SK-N-SH (cell line): ENCODE data around the gene LRRC49. TPM values are rescaled to one million over a fixed set of nuclear protein-coding genes. Genes with fewer than 3 reads are reported as not detected.
A peak's percentile ranks its signal among the peaks of the same experiment; 100 is the strongest.

ENCODE experiments used
- CHD2 ChIP-seq: fragments of 150-350 bp; IDR thresholded peaks from 2 replicates; pipeline ENCODE4 v1.6.1; 2018; ENCODE audit warnings: low read length; ENCODE audit not compliant: partially characterized antibody
- ELF1 ChIP-seq: IDR thresholded peaks from 2 replicates; pipeline ENCODE4 v1.4.0; 2012
- EZH2phosphoT487 ChIP-seq: fragments of 200-600 bp; sonication (generic); IDR thresholded peaks from 2 replicates; pipeline ENCODE4 v1.6.1; 2017; ENCODE audit warnings: low read depth, mixed run types, mild to moderate bottlenecking, antibody characterized with exemption, moderate library complexity, borderline replicate concordance
- FOSL2 ChIP-seq: IDR thresholded peaks from 2 replicates; pipeline ENCODE4 v1.4.0; 2012; ENCODE audit warnings: low read depth, mild to moderate bottlenecking, moderate library complexity, borderline replicate concordance
- FOXM1 ChIP-seq: IDR thresholded peaks from 2 replicates; pipeline ENCODE4 v1.4.0; 2012; ENCODE audit warnings: low read depth, mild to moderate bottlenecking
- GABPA ChIP-seq: IDR thresholded peaks from 2 replicates; pipeline ENCODE4 v1.4.0; 2012; ENCODE audit warnings: low read depth, mild to moderate bottlenecking
- GATA2 ChIP-seq: sonication (generic); formaldehyde crosslinking; IDR thresholded peaks from 2 replicates; pipeline ENCODE4 v1.5.0; 2020; ENCODE audit warnings: mild to moderate bottlenecking, missing genetic modification reagents
- MAX ChIP-seq: IDR thresholded peaks from 2 replicates; pipeline ENCODE4 v1.4.0; 2012; ENCODE audit warnings: low read depth
- NFIC ChIP-seq: IDR thresholded peaks from 2 replicates; pipeline ENCODE4 v1.4.0; 2012; ENCODE audit warnings: borderline replicate concordance
- NRF1 ChIP-seq: IDR thresholded peaks from 2 replicates; pipeline ENCODE4 v1.6.1; 2012; ENCODE audit warnings: low read depth, mild to moderate bottlenecking, low read length
- POLR2AphosphoS5 ChIP-seq: IDR thresholded peaks from 2 replicates; pipeline ENCODE4 v1.6.1; 2012; ENCODE audit warnings: low read depth, low read length
- RAD21 ChIP-seq: IDR thresholded peaks from 2 replicates; pipeline ENCODE4 v1.6.1; 2012; ENCODE audit warnings: mild to moderate bottlenecking, low read length
- RFX5 ChIP-seq: IDR thresholded peaks from 2 replicates; pipeline ENCODE4 v1.6.1; 2012; ENCODE audit warnings: mild to moderate bottlenecking, improper control_type of control experiment, low read length
- SMC3 ChIP-seq: IDR thresholded peaks from 2 replicates; pipeline ENCODE4 v1.6.1; 2012; ENCODE audit warnings: low read depth, low read length, improper control_type of control experiment
- TAF1 ChIP-seq: IDR thresholded peaks from 2 replicates; pipeline ENCODE4 v1.6.1; 2012; ENCODE audit warnings: low read depth, mild to moderate bottlenecking, low read length, moderate library complexity, borderline replicate concordance
- TCF12 ChIP-seq: IDR thresholded peaks from 2 replicates; pipeline ENCODE4 v1.4.0; 2012
- USF1 ChIP-seq: IDR thresholded peaks from 2 replicates; pipeline ENCODE4 v1.4.0; 2012; ENCODE audit warnings: low read depth, borderline replicate concordance
- YY1 ChIP-seq: IDR thresholded peaks from 2 replicates; pipeline ENCODE4 v1.4.0; 2012; ENCODE audit warnings: low read depth, mild to moderate bottlenecking
- polyA plus RNA-seq, 3 experiments: library from polyadenylated mRNA; depleted of rRNA; stranded (reverse); fragments of >200 nt; gene quantifications; 2 replicates each; pipeline ENCODE4 v1.2.3, GENCODE V29; 2012
- TF ChIP-seq, protein P1 (sequence below): fragments of 200-600 bp; sonication (generic); IDR thresholded peaks from 2 replicates; pipeline ENCODE4 v1.6.1; 2017; ENCODE audit warnings: antibody characterized with exemption, mild to moderate bottlenecking, moderate library complexity
- TF ChIP-seq, protein P2 (sequence below): IDR thresholded peaks from 2 replicates; pipeline ENCODE4 v1.6.1; 2012; ENCODE audit warnings: mild to moderate bottlenecking, low read depth, low read length, moderate library complexity

LRRC49 gene
- polyA plus RNA-seq, 1 of the 3 experiments (the other 2 are of a cell fraction) = 7.2 TPM

DNA sequence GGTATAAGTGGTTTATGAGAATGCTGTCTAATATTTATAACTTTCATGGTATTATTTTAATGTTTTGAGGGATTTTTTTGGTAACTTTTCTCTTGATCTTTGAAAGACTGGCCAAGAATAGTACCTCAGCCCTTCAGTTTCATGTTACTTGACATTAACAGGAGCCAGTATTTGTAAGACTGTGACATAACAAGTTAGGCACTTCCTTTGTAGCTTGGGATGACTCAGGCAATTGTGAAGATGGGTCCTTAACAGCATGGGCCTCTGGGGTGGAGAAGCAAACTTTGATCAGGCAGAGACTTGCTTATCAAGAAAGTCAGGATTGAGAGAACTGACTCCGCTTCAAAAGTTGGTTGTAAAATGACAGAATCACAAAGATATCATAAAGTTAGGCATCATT, 9.5 kb downstream of the LRRC49 start (continued):
- TF ChIP-seq MAX (0 out of 2 replicates have a peak, but pooled peaks have one; percentile 34), RFX5 (no peak), TCF12 (peak; percentile 89), NFIC (peak; percentile 42; the same call in 1 of the 2 replicates), SMC3 (no peak), NRF1 (no peak), USF1 (no peak), POLR2AphosphoS5 (peak; percentile 59; the same call in 1 of the 2 replicates), FOXM1 (no peak), ELF1 (no peak), FOSL2 (peak; percentile 84; the same call in 1 of the 2 replicates), RAD21 (no peak), GATA2 (CRISPR knock-in tag) (no peak), YY1 (no peak), TAF1 (peak; percentile 22; the same call in 1 of the 2 replicates), EZH2phosphoT487 (no peak), GABPA (peak; percentile 37; the same call in 1 of the 2 replicates), CHD2 (no peak)
- TF ChIP-seq, protein P1, sequence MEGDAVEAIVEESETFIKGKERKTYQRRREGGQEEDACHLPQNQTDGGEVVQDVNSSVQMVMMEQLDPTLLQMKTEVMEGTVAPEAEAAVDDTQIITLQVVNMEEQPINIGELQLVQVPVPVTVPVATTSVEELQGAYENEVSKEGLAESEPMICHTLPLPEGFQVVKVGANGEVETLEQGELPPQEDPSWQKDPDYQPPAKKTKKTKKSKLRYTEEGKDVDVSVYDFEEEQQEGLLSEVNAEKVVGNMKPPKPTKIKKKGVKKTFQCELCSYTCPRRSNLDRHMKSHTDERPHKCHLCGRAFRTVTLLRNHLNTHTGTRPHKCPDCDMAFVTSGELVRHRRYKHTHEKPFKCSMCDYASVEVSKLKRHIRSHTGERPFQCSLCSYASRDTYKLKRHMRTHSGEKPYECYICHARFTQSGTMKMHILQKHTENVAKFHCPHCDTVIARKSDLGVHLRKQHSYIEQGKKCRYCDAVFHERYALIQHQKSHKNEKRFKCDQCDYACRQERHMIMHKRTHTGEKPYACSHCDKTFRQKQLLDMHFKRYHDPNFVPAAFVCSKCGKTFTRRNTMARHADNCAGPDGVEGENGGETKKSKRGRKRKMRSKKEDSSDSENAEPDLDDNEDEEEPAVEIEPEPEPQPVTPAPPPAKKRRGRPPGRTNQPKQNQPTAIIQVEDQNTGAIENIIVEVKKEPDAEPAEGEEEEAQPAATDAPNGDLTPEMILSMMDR = no peak
- TF ChIP-seq, protein P2, sequence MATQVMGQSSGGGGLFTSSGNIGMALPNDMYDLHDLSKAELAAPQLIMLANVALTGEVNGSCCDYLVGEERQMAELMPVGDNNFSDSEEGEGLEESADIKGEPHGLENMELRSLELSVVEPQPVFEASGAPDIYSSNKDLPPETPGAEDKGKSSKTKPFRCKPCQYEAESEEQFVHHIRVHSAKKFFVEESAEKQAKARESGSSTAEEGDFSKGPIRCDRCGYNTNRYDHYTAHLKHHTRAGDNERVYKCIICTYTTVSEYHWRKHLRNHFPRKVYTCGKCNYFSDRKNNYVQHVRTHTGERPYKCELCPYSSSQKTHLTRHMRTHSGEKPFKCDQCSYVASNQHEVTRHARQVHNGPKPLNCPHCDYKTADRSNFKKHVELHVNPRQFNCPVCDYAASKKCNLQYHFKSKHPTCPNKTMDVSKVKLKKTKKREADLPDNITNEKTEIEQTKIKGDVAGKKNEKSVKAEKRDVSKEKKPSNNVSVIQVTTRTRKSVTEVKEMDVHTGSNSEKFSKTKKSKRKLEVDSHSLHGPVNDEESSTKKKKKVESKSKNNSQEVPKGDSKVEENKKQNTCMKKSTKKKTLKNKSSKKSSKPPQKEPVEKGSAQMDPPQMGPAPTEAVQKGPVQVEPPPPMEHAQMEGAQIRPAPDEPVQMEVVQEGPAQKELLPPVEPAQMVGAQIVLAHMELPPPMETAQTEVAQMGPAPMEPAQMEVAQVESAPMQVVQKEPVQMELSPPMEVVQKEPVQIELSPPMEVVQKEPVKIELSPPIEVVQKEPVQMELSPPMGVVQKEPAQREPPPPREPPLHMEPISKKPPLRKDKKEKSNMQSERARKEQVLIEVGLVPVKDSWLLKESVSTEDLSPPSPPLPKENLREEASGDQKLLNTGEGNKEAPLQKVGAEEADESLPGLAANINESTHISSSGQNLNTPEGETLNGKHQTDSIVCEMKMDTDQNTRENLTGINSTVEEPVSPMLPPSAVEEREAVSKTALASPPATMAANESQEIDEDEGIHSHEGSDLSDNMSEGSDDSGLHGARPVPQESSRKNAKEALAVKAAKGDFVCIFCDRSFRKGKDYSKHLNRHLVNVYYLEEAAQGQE = no peak
